ENCODE measurements around the gene VTI1A. TPM values are rescaled to one million over a fixed set of nuclear protein-coding genes. Genes with fewer than 3 reads are reported as not detected.

VTI1A gene
- total and polyA plus RNA-seq, 2 of the 13 experiments (the other 11 are each of a cell fraction or from before 2014, with no cell fraction given): 11.7 to 32.7 TPM

GRCh38 chr10:112716924-112717413 is 270.0 kb downstream of the VTI1A start (continued):
- TF ChIP-seq, protein P1, sequence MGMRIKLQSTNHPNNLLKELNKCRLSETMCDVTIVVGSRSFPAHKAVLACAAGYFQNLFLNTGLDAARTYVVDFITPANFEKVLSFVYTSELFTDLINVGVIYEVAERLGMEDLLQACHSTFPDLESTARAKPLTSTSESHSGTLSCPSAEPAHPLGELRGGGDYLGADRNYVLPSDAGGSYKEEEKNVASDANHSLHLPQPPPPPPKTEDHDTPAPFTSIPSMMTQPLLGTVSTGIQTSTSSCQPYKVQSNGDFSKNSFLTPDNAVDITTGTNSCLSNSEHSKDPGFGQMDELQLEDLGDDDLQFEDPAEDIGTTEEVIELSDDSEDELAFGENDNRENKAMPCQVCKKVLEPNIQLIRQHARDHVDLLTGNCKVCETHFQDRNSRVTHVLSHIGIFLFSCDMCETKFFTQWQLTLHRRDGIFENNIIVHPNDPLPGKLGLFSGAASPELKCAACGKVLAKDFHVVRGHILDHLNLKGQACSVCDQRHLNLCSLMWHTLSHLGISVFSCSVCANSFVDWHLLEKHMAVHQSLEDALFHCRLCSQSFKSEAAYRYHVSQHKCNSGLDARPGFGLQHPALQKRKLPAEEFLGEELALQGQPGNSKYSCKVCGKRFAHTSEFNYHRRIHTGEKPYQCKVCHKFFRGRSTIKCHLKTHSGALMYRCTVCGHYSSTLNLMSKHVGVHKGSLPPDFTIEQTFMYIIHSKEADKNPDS (CRISPR knock-in tag; IDR thresholded peaks at IDR 0.05): no peak
- no peak for TF ChIP-seq CREBL2 (CRISPR knock-in tag; IDR thresholded peaks at IDR 0.05; ENCODE audit: borderline replicate concordance)
- peak; percentile 73 for TF ChIP-seq ISL2 (CRISPR knock-in tag; IDR thresholded peaks at IDR 0.05)
- TF ChIP-seq MYC (CRISPR knock-in tag; IDR thresholded peaks at IDR 0.05; ENCODE audit: borderline replicate concordance): no peak
- peak; percentile 95 for TF ChIP-seq ZNF317 (CRISPR knock-in tag; IDR thresholded peaks at IDR 0.05)
- peak; percentile 13; the same call in 1 of the 2 replicates for TF ChIP-seq MAX (IDR thresholded peaks at IDR 0.05)
- no peak for TF ChIP-seq GMEB2 (CRISPR knock-in tag; IDR thresholded peaks at IDR 0.05; ENCODE audit: low read depth)
- TF ChIP-seq ZMYM4 (CRISPR knock-in tag; IDR thresholded peaks at IDR 0.05): peak; percentile 66
- TF ChIP-seq, protein P2, sequence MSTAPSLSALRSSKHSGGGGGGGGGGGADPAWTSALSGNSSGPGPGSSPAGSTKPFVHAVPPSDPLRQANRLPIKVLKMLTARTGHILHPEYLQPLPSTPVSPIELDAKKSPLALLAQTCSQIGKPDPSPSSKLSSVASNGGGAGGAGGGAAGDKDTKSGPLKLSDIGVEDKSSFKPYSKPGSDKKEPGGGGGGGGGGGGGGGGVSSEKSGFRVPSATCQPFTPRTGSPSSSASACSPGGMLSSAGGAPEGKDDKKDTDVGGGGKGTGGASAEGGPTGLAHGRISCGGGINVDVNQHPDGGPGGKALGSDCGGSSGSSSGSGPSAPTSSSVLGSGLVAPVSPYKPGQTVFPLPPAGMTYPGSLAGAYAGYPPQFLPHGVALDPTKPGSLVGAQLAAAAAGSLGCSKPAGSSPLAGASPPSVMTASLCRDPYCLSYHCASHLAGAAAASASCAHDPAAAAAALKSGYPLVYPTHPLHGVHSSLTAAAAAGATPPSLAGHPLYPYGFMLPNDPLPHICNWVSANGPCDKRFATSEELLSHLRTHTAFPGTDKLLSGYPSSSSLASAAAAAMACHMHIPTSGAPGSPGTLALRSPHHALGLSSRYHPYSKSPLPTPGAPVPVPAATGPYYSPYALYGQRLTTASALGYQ (CRISPR knock-in tag; IDR thresholded peaks at IDR 0.05): no peak; the same call in 1 of the 2 replicates
- TF ChIP-seq TOE1 (CRISPR knock-in tag; IDR thresholded peaks at IDR 0.05): no peak
- TF ChIP-seq JUNB (CRISPR knock-in tag; IDR thresholded peaks at IDR 0.05; ENCODE audit: borderline replicate concordance): peak; percentile 86; the same call in 1 of the 2 replicates
- TF ChIP-seq AGO1 (IDR thresholded peaks at IDR 0.05; ENCODE audit: low read depth, low read length, poor library complexity, severe bottlenecking): no peak
- no peak for TF ChIP-seq ATF7-NPFF (CRISPR knock-in tag; IDR thresholded peaks at IDR 0.05; ENCODE audit: low read depth)
- TF ChIP-seq U2AF2 (IDR thresholded peaks at IDR 0.05; ENCODE audit: low read depth, low read length): no peak
- peak; percentile 53; the same call in 1 of the 2 replicates for TF ChIP-seq ZNF580 (CRISPR knock-in tag; IDR thresholded peaks at IDR 0.05; ENCODE audit: borderline replicate concordance, low read depth)
- 0 out of 2 replicates have a peak, but pooled peaks have one; percentile 20 for TF ChIP-seq KDM2A (CRISPR knock-in tag; IDR thresholded peaks at IDR 0.05; ENCODE audit: borderline replicate concordance, low read depth)
- no peak for TF ChIP-seq POLR2AphosphoS5 (IDR thresholded peaks at IDR 0.05; ENCODE audit: low read depth, low read length)
- peak; percentile 72 for TF ChIP-seq ZKSCAN8 (CRISPR knock-in tag; IDR thresholded peaks at IDR 0.05; ENCODE audit: borderline replicate concordance)
- peak; percentile 29; the same call in 1 of the 2 replicates for TF ChIP-seq MEIS2 (CRISPR knock-in tag; IDR thresholded peaks at IDR 0.05)
- no peak for TF ChIP-seq ZNF720 (CRISPR knock-in tag; IDR thresholded peaks at IDR 0.05)
- TF ChIP-seq, protein P3, sequence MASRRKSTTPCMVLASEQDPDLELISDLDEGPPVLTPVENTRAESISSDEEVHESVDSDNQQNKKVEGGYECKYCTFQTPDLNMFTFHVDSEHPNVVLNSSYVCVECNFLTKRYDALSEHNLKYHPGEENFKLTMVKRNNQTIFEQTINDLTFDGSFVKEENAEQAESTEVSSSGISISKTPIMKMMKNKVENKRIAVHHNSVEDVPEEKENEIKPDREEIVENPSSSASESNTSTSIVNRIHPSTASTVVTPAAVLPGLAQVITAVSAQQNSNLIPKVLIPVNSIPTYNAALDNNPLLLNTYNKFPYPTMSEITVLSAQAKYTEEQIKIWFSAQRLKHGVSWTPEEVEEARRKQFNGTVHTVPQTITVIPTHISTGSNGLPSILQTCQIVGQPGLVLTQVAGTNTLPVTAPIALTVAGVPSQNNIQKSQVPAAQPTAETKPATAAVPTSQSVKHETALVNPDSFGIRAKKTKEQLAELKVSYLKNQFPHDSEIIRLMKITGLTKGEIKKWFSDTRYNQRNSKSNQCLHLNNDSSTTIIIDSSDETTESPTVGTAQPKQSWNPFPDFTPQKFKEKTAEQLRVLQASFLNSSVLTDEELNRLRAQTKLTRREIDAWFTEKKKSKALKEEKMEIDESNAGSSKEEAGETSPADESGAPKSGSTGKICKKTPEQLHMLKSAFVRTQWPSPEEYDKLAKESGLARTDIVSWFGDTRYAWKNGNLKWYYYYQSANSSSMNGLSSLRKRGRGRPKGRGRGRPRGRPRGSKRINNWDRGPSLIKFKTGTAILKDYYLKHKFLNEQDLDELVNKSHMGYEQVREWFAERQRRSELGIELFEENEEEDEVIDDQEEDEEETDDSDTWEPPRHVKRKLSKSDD (CRISPR knock-in tag; IDR thresholded peaks at IDR 0.05; ENCODE audit: low read depth): no peak

Measured in HepG2 (cell line).